GM23248 (cell line): ENCODE data around the gene PRKAB1.

ENCODE experiments used
- EZH2 ChIP-seq: fragments of 200-600 bp; sonication (generic); IDR thresholded peaks from 2 replicates; pipeline ENCODE4 v1.6.1; 2018; ENCODE audit warnings: antibody characterized with exemption, mild to moderate bottlenecking; ENCODE audit not compliant: insufficient read depth, poor library complexity, severe bottlenecking
- EZH2phosphoT487 ChIP-seq: fragments of 200-600 bp; sonication (generic); IDR thresholded peaks from 2 replicates; pipeline ENCODE4 v1.6.1; 2018; ENCODE audit warnings: antibody characterized with exemption, moderate library complexity, mild to moderate bottlenecking, low read depth; ENCODE audit not compliant: insufficient read depth

- TF ChIP-seq EZH2 (no peak), EZH2phosphoT487 (no peak)
Measured at GRCh38 chr12:119705182-119705581, 37.2 kb downstream of the PRKAB1 start.
